Measurements from ENCODE around the gene TMEM181. TPM values are rescaled to one million over a fixed set of nuclear protein-coding genes. Genes with fewer than 3 reads are reported as not detected.
A peak's percentile ranks its signal among the peaks of the same experiment; 100 is the strongest.

TMEM181 gene
- total and polyA plus RNA-seq, 2 of the 13 experiments (the other 11 are each of a cell fraction or from before 2014, with no cell fraction given): 59.1 to 108 TPM

GRCh38 chr6:158559338-158559894 is 475 bp upstream of the TMEM181 start:
- ATAC-seq: no peak
- Histone ChIP-seq H3K9me3 (ENCODE audit: low read length) (no peaks in the 10 kb centered on the region), H3K4me2 (ENCODE audit: low read depth, low read length) (peak overlapping the region; percentile 96), H3K27ac (ENCODE audit: extremely low read length, insufficient read depth, low read length) (peak overlapping the region; percentile 82), H4K20me1 (ENCODE audit: insufficient read depth, low read length) (peaks cover 31% of the 10 kb centered on the region), H3K4me1 (ENCODE audit: insufficient read depth, low read length) (peaks cover 87% of the 10 kb centered on the region), H2AFZ (ENCODE audit: low read length) (no peak overlapping the region), H3K79me2 (ENCODE audit: insufficient read depth, low read length) (peaks cover 43% of the 10 kb centered on the region), H3K9ac (ENCODE audit: insufficient read depth, low read depth, low read length) (peak overlapping the region; percentile 88), H3K4me3 (replicated peaks in 1 of 3; ENCODE audit: insufficient read depth in 1 of 3, low read depth in 2 of 3, low read length in 3 of 3) (peak overlapping the region; percentile 75 to 90 (median 89); a peak in 5 of 6 replicates), H3K36me3 (replicated peaks in 1 of 2; ENCODE audit: control insufficient read depth in 1 of 2, insufficient read depth in 2 of 2, low read length in 2 of 2) (peaks cover 2 to 6% of the 10 kb centered on the region in 2 experiments; a peak in 2 of 5 replicates), H3K27me3 (ENCODE audit: control insufficient read depth in 1 of 2, insufficient read depth in 2 of 2, low read length in 2 of 2) (no peaks in the 10 kb centered on the region)
- TSS peak; percentile 97 for BruUV-seq (replicated peaks)
- in situ Hi-C loops (cut with HindIII; ENCODE audit: extremely low pct_ligation_motif_present, low pct_unique_long_range_greater_than_20kb): no loop called here
- no peak for FAIRE-seq
- POLR2A ChIA-PET: interaction anchor here (0.6 to 3.1 kb wide), 7 partner anchors 8 to 85 kb away, joined by 3 to 12 read pairs (median 7); partner anchors contain the start of gene DYNLT1
- WGBS (ENCODE audit: low lambda C conversion rate): 71% methylated on average over 11 of the region's 14 CpGs
- no peak for DNase-seq (ENCODE audit: low spot score)
- intact Hi-C loops (cut with micrococcal nuclease; ENCODE audit: unreplicated experiment): no loop called here
- CTCF ChIA-PET (ENCODE audit: low intra/inter-chr PET ratio, low total read pairs): no interaction called here
- TF ChIP-seq ZNF572 (CRISPR knock-in tag; IDR thresholded peaks at IDR 0.05) (peak; percentile 52; the same call in 1 of the 2 replicates), BCL6 (CRISPR knock-in tag; IDR thresholded peaks at IDR 0.05) (0 out of 2 replicates have a peak, but pooled peaks have one; percentile 6), ZNF616 (CRISPR knock-in tag; IDR thresholded peaks at IDR 0.05; ENCODE audit: low read depth) (no peak), ZNF383 (CRISPR knock-in tag; IDR thresholded peaks at IDR 0.05; ENCODE audit: borderline replicate concordance) (peak; percentile 97), ZNF589 (CRISPR knock-in tag; conservative IDR thresholded peaks at IDR 0.05) (0 out of 2 replicates have a peak, but pooled peaks have one; percentile 7), THYN1 (CRISPR knock-in tag; IDR thresholded peaks at IDR 0.05; ENCODE audit: borderline replicate concordance, low read depth) (peak; percentile 60; the same call in 1 of the 2 replicates), ZNF205 (CRISPR knock-in tag; IDR thresholded peaks at IDR 0.05) (peak; percentile 35; the same call in 1 of the 2 replicates), PAX8 (CRISPR knock-in tag; IDR thresholded peaks at IDR 0.05; ENCODE audit: borderline replicate concordance) (peak; percentile 67; the same call in 1 of the 2 replicates), HNF1B (CRISPR knock-in tag; IDR thresholded peaks at IDR 0.05) (peak; percentile 18; the same call in 1 of the 2 replicates), FOSL2 (CRISPR knock-in tag; IDR thresholded peaks at IDR 0.05) (peak; percentile 13; the same call in 1 of the 2 replicates), KIAA2018 (CRISPR knock-in tag; IDR thresholded peaks at IDR 0.05; ENCODE audit: borderline replicate concordance) (no peak)

Data from HepG2 (cell line).